Activated CD8-positive, alpha-beta memory T cell treated with anti-CD3 and anti-CD28 coated beads for 48 hours (primary cell): ENCODE data around the gene RASSF1.
"Not testable (repeated sequence)": the region's sequence is repeated elsewhere in the genome, so short reads cannot be mapped to it uniquely, and the experiment has no call there.

ENCODE experiments used
- DNase-seq, 3 experiments: peaks; one replicate each; pipeline ENCODE4 v3.0.0-alpha.2; 2020; ENCODE audit warnings: low read depth in 2 of 3, low spot score in 2 of 3

The RASSF1 gene

DNA sequence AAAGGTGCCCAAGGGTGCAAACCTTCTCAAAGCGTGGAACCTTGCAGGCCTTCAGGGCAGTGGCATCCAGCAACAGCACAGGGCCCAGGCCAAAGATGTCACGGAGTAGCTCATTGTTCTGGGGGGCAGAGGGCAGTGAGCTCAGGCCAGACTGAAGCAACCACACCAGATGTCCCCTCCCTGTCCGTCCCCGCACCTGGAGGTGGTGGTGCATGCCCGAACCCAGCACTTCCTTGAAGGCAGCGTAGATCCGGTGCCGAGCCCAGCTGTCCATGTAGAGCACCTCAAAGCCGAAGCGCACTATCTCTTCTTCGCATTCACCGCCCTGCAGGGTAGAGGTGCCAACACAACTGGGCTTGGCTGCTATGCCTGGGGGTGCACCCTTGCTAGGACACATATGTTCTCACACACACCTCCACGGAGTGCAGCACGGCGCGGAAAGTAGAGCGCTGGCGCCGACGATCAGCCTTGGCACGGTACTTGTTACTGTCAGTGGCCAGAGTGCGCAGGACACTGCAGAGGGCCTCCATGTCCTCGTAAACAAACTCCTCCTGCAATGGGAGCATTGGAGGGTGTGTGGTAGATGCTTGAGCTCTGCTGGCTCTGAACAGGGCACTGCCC, 52.1 kb downstream of the RASSF1 start:
- DNase-seq = no peak

DNA sequence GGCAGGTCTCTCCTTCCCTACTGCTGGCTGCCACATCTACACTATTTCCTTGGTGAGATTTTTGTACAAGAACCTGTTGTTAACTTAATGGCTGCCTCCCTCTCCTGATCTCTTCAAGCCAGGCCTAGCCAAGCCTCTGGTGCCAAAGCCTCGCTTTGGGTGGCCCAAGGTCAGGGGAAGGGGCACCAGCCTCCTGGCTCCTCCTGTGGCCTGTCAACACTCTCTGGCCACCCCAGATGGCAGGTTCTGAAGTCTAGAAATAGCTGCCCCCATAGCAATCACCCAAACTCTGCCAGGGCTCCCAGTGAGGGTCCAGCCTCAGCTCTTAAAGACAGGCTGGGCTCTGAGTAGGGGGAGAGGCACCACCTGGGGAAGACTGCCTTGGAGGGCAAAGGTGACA, 53.4 kb downstream of the RASSF1 start:
- no peak for DNase-seq

DNA sequence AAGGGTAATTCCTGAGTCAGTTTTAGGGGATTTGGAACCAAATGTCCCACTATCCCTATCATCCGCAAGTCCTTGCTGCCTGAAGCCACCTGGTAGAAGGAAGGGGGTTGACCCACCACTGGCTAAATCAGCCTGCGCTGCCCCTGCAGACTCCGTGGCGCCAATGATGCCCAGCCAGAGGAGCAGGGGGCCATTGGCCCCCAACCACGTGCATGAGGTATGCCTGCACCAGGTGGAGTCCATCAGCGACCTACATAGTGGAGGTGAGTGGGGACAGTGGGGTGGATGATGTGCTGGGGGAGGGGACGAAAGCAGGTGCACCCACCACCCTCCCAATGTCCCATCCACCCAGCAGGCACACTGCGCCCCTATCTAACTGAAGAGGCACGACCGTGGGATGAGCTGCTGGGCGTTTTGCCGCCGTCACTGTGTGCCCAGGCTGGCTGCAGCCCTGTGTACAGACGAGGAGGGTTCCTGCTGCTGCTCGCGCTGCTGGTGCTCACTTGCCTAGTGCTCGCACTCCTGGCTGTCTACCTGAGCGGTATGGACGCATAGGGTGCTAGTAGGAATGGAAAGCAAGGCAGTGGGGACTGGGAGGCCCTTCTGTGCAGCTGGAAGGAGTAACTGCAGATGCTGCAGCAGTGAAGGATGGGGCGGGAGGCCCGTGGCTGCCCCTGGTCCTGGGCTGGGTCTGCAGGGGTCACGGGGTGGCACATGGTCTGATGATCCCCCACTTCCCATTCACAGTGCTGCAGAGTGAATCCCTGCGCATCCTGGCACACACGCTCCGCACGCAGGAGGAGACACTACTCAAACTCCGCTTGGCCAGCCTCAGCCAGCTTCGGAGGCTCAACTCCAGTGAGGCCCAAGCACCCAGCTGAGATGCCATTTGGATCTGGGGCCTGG, 54.1 kb downstream of the RASSF1 start:
- DNase-seq = no peak

DNA sequence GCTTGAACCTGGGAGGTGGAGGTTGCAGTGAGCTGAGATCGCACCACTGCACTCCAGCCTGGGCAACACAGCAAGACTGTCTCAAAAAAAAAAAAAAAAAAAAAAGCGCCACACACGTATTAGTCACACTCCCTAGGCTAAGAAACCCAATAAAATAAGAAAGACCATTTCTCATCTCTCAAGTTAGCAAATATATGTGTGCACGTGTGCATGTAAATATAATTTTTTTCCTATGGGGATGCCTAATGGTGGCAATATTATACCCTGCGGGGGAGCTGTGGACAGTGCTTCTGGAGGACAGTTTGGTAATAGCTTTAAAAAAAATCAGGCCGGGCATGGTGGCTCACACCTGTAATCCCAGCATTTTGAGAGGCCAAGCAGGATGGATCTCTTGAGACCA, 56.5 kb downstream of the RASSF1 start:
- DNase-seq = not testable (repeated sequence)
